Measurements from ENCODE around the gene CLEC4F. TPM values are rescaled to one million over a fixed set of nuclear protein-coding genes. Genes with fewer than 3 reads are reported as not detected.
"Not testable (repeated sequence)": the region's sequence is repeated elsewhere in the genome, so short reads cannot be mapped to it uniquely, and the experiment has no call there.

Gene CLEC4F
- total RNA-seq, 1 donor from 2014 or later: not detected

DNA sequence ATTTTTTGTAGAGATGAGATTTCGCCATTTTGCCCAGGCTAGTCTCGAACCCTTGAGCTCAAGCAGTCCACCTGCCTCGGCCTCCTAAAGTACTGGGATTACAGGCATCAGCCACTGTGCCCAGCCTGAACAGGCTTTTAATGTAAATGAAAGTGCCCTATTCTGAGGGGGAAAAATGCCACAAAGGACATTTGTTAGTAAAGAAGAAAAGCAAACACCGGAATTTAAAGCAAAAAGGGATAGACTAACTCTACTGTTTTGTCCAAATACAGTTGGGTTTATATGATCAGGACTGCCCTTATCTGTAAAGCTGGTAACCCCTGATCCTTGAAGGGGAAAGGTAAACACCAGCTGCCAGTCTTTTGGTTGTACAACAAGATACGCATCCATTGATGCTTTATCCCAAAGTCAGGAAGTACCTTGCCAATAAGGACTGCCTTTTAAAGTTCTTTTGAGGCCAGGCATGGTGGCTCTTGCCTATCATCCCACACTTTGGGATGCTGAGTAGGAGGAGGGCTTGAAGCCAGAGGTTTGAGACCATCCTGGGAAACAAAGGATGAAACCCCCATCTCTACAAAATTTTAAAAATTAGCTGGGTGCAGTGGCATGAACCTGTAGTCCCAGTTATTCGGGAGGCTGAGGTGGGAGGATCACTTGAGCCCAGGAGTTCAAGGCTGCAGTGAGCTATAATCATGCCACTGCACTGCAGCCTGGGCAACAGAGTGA lies 13.1 kb downstream of the CLEC4F start:
- intact Hi-C loops (cut with micrococcal nuclease): no loop called here
- Mint-ChIP-seq H3K4me3 (no peak overlapping the region), H3K36me3 (ENCODE audit: low read depth) (no peaks in the 10 kb centered on the region), H3K4me1 (no peaks in the 10 kb centered on the region), H3K9me3 (no peaks in the 10 kb centered on the region), H3K27ac (no peak overlapping the region), H3K27me3 (peaks cover 8% of the 10 kb centered on the region)
- TF ChIP-seq, protein P1, sequence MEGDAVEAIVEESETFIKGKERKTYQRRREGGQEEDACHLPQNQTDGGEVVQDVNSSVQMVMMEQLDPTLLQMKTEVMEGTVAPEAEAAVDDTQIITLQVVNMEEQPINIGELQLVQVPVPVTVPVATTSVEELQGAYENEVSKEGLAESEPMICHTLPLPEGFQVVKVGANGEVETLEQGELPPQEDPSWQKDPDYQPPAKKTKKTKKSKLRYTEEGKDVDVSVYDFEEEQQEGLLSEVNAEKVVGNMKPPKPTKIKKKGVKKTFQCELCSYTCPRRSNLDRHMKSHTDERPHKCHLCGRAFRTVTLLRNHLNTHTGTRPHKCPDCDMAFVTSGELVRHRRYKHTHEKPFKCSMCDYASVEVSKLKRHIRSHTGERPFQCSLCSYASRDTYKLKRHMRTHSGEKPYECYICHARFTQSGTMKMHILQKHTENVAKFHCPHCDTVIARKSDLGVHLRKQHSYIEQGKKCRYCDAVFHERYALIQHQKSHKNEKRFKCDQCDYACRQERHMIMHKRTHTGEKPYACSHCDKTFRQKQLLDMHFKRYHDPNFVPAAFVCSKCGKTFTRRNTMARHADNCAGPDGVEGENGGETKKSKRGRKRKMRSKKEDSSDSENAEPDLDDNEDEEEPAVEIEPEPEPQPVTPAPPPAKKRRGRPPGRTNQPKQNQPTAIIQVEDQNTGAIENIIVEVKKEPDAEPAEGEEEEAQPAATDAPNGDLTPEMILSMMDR (IDR thresholded peaks at IDR 0.05): no peak
- DNase-seq: no peak
- CTCF ChIA-PET: no interaction called here
- ATAC-seq (ENCODE audit: low read depth): no peak
- POLR2A ChIA-PET: no interaction called here

DNA sequence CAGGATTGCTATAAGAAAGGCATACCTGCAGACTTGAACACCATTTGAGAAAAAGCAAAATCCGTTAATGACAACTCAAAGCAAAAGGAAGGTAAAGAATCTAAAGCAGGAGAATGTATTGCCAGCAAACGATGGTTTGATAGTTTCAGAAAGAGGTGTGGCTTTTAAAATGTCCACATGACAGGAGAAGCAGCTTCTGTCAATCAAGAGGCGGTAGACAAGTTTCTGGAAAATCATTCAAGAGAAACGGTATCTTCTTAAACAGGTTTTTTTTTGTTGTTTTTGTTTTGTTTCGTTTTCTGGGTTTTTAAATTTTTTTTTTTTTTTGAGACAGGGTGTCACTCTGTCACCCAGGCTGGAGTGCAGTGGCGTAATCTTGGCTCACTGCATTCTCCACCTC lies 13.8 kb downstream of the CLEC4F start:
- no peak for DNase-seq
- peaks cover 8% of the 10 kb centered on the region for H3K27me3 Mint-ChIP-seq
- no peak for ATAC-seq (ENCODE audit: low read depth)
- TF ChIP-seq, protein P1 (IDR thresholded peaks at IDR 0.05): no peak
- POLR2A ChIA-PET: interaction anchor here (0.7 kb wide), 1 partner anchor 327 kb away, joined by 3 read pairs; no protein-coding TSS in a partner anchor
- H3K36me3 Mint-ChIP-seq (ENCODE audit: low read depth): no peaks in the 10 kb centered on the region
- H3K4me3 Mint-ChIP-seq: no peak overlapping the region
- no peak overlapping the region for H3K27ac Mint-ChIP-seq
- no peaks in the 10 kb centered on the region for H3K9me3 Mint-ChIP-seq
- CTCF ChIA-PET: no interaction called here
- no peaks in the 10 kb centered on the region for H3K4me1 Mint-ChIP-seq
- intact Hi-C loops (cut with micrococcal nuclease): no loop called here

DNA sequence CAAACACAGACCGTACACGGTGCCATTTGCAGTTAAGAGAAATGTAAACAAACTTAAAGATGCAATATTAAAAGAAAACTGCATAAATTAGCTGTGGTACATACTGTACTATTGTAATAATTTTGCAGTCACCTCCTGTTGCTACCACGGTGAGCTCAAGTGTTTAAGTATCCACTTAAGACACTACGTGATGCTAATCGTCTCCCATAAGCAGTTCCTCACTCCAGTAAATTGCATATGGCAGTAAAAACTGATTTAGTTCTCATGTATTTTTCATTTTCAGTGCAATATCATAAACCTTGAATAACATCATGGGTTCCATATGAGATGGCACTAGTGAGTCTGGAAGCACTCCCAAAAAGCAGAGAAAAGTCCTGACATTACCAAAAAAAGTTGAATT lies 14.4 kb downstream of the CLEC4F start:
- ATAC-seq (ENCODE audit: low read depth): no peak
- H3K36me3 Mint-ChIP-seq (ENCODE audit: low read depth): no peaks in the 10 kb centered on the region
- CTCF ChIA-PET: no interaction called here
- POLR2A ChIA-PET: interaction anchor here (0.7 kb wide), 1 partner anchor 327 kb away, joined by 3 read pairs; no protein-coding TSS in a partner anchor
- intact Hi-C loops (cut with micrococcal nuclease): no loop called here
- no peak for DNase-seq
- H3K9me3 Mint-ChIP-seq: no peaks in the 10 kb centered on the region
- H3K4me1 Mint-ChIP-seq: no peaks in the 10 kb centered on the region
- peaks cover 12% of the 10 kb centered on the region for H3K27me3 Mint-ChIP-seq
- TF ChIP-seq, protein P1 (IDR thresholded peaks at IDR 0.05): no peak
- no peak overlapping the region for H3K4me3 Mint-ChIP-seq
- H3K27ac Mint-ChIP-seq: no peak overlapping the region

DNA sequence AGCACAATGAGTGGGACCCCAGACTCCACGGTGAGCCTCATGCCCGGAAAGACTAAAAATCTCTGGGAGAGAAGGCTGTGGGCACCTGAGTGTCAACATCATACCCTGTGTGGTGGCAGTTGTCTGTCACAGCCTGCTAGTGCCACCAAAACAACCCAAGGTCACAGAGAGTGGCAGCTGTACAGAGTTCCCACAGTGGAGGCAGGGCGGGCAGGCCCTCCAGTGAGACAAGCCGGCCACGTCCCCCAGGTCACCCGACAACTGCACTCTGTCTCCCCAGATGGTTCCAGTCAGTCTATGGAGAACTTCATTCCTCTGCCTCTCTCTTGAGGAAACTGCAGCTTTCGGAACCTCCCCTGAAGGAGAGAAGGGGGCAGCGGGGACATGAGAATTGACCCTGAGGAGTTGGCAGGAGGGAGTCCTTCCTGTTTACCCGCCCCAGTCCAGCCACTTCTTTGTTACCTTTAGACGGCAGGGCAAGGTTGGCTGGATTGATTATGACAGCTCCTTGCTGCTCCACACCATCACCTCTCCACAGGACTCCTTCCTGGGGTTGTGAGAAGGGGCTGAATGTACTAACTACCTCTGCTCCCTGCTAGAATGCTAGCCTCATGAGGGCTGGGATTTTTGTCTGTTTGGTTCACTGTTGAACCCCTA lies 18.7 kb downstream of the CLEC4F start:
- peaks cover 9% of the 10 kb centered on the region for H3K9me3 Mint-ChIP-seq
- H3K27me3 Mint-ChIP-seq: peaks cover 23% of the 10 kb centered on the region
- ATAC-seq (ENCODE audit: low read depth) (no peak), DNase-seq (no peak)
- no peak overlapping the region for H3K27ac Mint-ChIP-seq
- TF ChIP-seq, protein P1 (IDR thresholded peaks at IDR 0.05): no peak
- ChIA-PET CTCF (no interaction called here), POLR2A (no interaction called here)
- H3K4me3 Mint-ChIP-seq: no peak overlapping the region
- no peaks in the 10 kb centered on the region for H3K4me1 Mint-ChIP-seq
- intact Hi-C loops (cut with micrococcal nuclease): no loop called here
- no peaks in the 10 kb centered on the region for H3K36me3 Mint-ChIP-seq (ENCODE audit: low read depth)

DNA sequence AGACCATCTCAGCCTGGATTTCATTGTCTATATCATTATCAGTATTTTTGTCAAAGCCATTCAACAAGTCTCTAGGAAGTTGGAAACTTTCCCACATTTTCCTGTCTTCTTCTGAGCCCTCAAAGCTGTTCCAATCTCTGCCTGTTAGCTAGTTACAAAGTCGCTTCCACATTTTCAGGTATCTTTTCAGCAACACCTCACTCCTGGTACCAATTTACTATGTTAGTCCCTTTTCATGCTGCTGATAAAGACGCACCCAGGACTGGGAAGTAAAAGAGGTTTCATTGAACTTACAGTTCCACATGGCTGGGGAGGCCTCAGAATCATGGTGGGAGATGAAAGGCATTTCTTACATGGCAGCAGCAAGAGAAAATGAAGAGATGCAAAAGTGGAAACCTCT lies 20.7 kb downstream of the CLEC4F start:
- no peak for ATAC-seq (ENCODE audit: low read depth)
- no peak for DNase-seq
- H3K9me3 Mint-ChIP-seq: peaks cover 9% of the 10 kb centered on the region
- intact Hi-C loops (cut with micrococcal nuclease): no loop called here
- ChIA-PET POLR2A (no interaction called here), CTCF (no interaction called here)
- no peaks in the 10 kb centered on the region for H3K4me1 Mint-ChIP-seq
- no peak overlapping the region for H3K27ac Mint-ChIP-seq
- peaks cover 23% of the 10 kb centered on the region for H3K27me3 Mint-ChIP-seq
- no peak overlapping the region for H3K4me3 Mint-ChIP-seq
- TF ChIP-seq, protein P1 (IDR thresholded peaks at IDR 0.05): no peak
- no peaks in the 10 kb centered on the region for H3K36me3 Mint-ChIP-seq (ENCODE audit: low read depth)

DNA sequence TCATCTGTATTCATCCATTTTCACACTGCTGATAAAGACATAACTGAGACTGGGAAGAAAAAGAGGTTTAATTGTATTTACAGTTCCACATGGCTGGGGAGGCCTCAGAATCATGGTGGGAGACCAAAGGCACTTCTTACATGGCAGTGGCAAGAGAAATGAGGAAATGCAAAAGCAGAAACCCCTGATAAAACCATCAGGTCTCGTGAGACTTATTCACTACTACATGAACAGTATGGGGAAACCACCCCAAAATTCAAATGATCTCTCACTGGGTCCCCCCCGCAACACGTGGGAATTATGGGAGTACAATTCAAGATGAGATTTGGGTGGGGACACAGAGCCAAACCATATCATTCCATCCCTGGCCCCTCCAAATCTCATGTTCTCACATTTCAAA lies 22.4 kb downstream of the CLEC4F start:
- DNase-seq; POLR2A ChIA-PET; H3K4me1 Mint-ChIP-seq; CTCF ChIA-PET; ATAC-seq (ENCODE audit: low read depth); H3K27ac Mint-ChIP-seq; H3K4me3 Mint-ChIP-seq; intact Hi-C loops (cut with micrococcal nuclease); H3K9me3 Mint-ChIP-seq; H3K36me3 Mint-ChIP-seq (ENCODE audit: low read depth): not testable (repeated sequence)
- peaks cover 31% of the 10 kb centered on the region for H3K27me3 Mint-ChIP-seq

Measured in activated B cell treated with CpG ODN at 0.5 μM for 24 hours (primary cell).